CD4-positive, alpha-beta T cell treated with Interferon alpha-2 for 1 hour (primary cell): ENCODE data around the gene ZNF462.

Experiments
- DNase-seq, 2 donors: peaks; one replicate each; pipeline ENCODE4 v3.0.0-alpha.2; 2020 to 2022

ZNF462 gene

GRCh38 chr9:106931466-106931865 lies 68.5 kb downstream of the ZNF462 start:
- DNase-seq = no peak

- no peak for DNase-seq
These were observed 69.2 kb downstream of the ZNF462 start for GRCh38 chr9:106932178-106932577.

- no peak for DNase-seq
These were observed 69.7 kb downstream of the ZNF462 start for GRCh38 chr9:106932675-106933074.

GRCh38 chr9:106933470-106933869 lies 70.5 kb downstream of the ZNF462 start:
- DNase-seq = no peak

- no peak for DNase-seq
These were observed 71.7 kb downstream of the ZNF462 start for GRCh38 chr9:106934442-106935238.

- no peak for DNase-seq
These were observed 73.7 kb downstream of the ZNF462 start for GRCh38 chr9:106936680-106937079.

GRCh38 chr9:106941916-106942315 lies 79.0 kb downstream of the ZNF462 start:
- no peak for DNase-seq

GRCh38 chr9:106945727-106946660 lies 83.0 kb downstream of the ZNF462 start:
- no peak for DNase-seq

- no peak for DNase-seq
These were observed 84.3 kb downstream of the ZNF462 start for GRCh38 chr9:106947106-106947900.

- DNase-seq = no peak
These were observed 90.2 kb downstream of the ZNF462 start for GRCh38 chr9:106953174-106953573.

GRCh38 chr9:106954558-106954957 lies 91.6 kb downstream of the ZNF462 start:
- no peak for DNase-seq

- DNase-seq = no peak
These were observed 92.2 kb downstream of the ZNF462 start for GRCh38 chr9:106954974-106955850.

- no peak for DNase-seq
These were observed 94.0 kb downstream of the ZNF462 start for GRCh38 chr9:106956971-106957370.

- DNase-seq = no peak
These were observed 96.1 kb downstream of the ZNF462 start for GRCh38 chr9:106958955-106959657.

GRCh38 chr9:106960258-106960657 lies 97.3 kb downstream of the ZNF462 start:
- DNase-seq = no peak

GRCh38 chr9:106961623-106962022 lies 98.7 kb downstream of the ZNF462 start:
- DNase-seq = no peak

- no peak for DNase-seq
These were observed 99.2 kb downstream of the ZNF462 start for GRCh38 chr9:106962122-106962521.

- no peak for DNase-seq
These were observed 99.8 kb downstream of the ZNF462 start for GRCh38 chr9:106962615-106963363.

GRCh38 chr9:106963684-106964083 lies 100.7 kb downstream of the ZNF462 start:
- no peak for DNase-seq

- peak in 1 of 2 donors; percentile 26 for DNase-seq
These were observed 101.4 kb downstream of the ZNF462 start for GRCh38 chr9:106964329-106964728.
